ENCODE results near the gene SLC35E4.
"Not testable (repeated sequence)": the region's sequence is repeated elsewhere in the genome, so short reads cannot be mapped to it uniquely, and the experiment has no call there.

The SLC35E4 gene

DNA sequence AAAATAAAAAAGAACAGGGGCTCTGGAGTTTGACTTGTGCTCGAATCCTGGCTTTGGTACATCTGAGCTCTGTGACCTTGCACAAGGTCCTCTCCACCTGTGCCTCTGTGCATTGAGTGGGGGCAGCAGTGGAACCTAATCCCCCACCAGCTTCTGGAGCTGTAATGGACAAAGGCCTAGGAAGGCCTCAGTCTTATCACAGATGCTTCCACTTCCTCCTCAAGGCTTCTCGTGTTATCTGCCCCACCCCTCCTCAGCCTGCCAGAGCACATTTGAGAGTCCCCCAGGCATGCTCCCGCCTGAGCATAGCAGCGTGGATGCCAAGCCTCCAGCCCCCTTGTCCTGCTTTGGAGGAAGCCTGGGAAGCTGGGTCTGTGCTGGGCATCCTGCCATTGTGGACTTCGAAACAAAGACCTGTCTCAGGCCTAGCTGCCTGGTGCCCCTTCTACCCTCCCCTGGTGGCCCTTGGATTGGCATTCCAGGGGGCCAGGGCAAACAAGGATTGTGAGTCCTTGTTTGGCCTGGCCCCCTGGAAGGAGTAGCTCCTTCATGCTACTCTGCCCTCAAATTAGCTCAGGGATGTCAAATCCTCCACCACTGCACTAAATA lies 15.0 kb downstream of the SLC35E4 start:
- peak; percentile 79 for DNase-seq (ENCODE audit: low spot score)

DNA sequence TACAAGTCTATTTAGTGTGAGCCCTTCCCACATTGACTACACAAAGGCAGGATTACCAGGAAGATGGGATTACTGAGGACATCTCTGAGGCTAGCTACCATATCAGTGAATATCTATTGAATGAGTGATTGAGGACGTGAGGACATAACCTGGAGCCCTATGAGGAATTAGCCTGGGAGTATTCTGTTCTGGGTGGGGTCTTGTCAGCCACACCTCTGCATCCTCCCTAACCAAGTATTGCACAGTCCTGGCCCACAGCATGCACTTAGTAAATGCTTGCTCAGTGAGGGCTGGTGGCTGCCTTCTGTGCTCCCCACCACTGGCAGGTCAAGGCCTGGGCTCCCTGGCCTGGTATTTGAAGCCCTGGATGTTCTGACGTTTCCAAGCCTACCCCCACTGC lies 17.3 kb downstream of the SLC35E4 start:
- DNase-seq (ENCODE audit: low spot score) = no peak

DNA sequence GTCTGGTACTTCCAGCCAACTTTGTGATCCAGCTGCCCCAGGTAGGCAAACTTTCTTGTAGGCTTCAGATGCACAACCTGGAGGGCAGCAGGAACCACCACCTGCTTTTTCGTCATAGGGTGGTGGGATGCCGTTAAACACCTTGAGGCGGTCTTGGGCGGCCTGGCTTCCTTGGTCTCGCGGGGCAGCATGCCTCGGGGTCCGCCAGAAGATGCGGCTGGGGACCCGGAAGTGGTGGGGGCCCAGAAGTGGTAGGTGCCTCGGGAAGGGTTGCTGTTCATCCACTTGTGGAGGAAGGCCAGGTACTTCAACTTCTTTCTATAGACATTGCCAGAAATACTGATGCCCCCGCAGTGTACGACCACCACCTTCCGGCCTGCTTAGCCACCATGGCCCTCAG lies 18.8 kb downstream of the SLC35E4 start:
- no peak for DNase-seq (ENCODE audit: low spot score)

DNA sequence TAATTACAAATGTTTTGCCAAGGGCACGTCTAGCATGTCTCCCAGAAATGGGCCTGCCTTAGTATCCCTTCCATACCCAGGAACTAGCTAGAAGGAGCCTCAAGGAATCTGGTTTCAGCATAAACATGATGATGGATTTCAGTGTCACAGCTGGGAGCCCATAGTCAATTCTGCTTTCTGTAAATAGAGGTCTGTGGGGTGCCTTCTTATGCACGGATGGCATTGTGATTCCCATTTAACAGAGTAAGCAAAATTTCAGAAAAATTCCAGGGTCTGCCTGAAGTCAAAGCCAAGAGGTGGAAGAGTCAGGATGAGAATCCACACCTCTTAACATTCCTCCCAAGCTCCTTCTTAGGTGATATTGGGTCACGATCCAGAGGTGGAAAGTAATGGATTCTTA lies 20.0 kb downstream of the SLC35E4 start:
- DNase-seq (ENCODE audit: low spot score) = no peak

DNA sequence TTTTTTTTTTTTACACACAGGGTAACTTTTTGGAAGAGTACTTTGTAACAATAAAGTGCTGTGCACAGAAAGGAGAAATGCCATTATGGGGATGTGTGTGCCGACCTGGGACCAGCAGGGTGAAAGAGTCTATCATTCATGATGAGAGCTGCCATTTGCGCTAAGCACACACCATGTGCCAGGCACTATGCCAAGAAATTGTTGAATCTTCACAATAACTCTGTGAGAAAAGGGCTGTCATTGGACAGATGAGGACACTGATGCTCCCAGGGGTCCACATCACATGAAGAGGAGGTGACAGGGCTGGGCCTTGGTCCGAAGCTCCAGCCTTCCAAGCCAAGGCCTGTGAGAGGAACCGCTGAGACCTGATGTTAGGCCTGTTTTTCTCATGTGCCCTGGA lies 26.5 kb downstream of the SLC35E4 start:
- DNase-seq (ENCODE audit: low spot score) = no peak

DNA sequence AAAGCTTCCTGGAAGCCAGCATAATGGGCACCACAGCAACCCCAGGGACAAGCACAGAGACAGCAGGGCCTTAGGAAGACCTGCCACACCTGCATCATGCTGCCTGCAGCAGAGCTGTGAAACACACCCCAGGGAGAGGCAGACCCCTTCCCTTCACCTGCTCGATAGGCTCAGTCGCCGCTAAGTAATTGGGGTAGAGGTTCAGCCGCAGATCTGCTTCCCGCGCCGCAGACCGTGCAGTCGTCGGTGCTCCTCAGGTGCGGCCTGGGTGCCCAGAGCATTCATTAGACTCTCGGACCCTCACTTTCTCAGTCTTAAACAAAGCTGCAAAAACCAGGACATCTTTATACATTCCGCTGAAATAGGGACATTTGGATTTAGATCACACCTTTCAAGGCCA lies 29.2 kb downstream of the SLC35E4 start:
- no peak for DNase-seq (ENCODE audit: low spot score)

DNA sequence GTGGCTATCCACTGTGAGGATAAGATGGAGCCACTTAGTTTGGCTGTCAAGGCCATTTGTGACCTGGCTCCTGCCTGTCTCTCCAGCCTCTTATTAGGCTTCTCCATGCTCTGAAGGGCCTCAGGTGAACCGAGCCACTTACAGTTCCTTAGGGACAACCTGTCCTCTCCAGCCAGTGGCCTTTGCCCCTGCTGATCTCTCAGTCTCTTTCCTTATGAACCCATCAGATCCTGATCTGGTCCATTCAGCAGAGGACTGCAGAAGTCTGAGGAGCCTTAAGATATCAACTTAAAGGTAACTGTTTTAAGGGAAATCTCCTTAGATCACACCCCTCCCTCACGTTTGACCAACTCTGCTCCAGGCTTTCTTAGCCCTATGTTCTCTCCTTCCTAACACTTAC lies 29.7 kb downstream of the SLC35E4 start:
- DNase-seq (ENCODE audit: low spot score) = no peak

DNA sequence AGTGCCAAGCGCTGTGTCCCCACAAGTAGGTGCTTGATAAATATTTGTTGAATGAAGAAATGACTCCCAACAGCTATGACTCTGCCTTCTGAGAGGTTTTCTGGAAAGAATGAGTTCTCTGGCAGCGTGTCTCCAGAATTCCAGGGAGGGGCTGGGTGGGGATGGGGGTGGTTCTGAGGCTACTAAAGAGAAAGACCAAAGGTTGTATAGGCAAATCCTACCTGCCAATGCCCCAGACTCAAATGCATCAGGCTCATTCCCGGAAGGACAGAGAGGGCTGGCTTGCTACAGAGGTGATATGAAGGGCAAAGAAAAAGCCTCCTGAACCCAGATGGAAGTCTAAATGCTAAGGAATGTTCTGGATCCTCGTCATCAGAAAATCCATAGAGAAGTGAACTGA lies 30.2 kb downstream of the SLC35E4 start:
- no peak for DNase-seq (ENCODE audit: low spot score)

DNA sequence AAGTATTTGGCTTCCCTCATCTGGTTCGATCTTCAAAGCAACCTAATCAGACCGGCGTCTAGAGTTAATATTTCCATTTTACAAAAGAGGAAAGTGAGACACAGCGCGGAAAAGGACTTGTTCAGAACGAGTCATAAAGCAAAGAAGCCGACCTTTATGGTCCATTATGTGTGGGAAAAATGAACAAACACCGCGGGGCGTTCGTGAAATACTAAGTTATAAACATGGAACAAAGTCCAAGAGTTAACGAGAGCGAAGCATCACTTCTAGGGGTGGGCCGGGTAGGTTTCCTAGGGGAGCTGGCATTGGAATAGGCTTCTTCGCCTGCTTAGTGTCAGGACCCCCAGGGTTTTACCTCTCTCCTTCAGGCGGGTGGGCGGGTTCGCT lies 31.5 kb downstream of the SLC35E4 start:
- no peak for DNase-seq (ENCODE audit: low spot score)

DNA sequence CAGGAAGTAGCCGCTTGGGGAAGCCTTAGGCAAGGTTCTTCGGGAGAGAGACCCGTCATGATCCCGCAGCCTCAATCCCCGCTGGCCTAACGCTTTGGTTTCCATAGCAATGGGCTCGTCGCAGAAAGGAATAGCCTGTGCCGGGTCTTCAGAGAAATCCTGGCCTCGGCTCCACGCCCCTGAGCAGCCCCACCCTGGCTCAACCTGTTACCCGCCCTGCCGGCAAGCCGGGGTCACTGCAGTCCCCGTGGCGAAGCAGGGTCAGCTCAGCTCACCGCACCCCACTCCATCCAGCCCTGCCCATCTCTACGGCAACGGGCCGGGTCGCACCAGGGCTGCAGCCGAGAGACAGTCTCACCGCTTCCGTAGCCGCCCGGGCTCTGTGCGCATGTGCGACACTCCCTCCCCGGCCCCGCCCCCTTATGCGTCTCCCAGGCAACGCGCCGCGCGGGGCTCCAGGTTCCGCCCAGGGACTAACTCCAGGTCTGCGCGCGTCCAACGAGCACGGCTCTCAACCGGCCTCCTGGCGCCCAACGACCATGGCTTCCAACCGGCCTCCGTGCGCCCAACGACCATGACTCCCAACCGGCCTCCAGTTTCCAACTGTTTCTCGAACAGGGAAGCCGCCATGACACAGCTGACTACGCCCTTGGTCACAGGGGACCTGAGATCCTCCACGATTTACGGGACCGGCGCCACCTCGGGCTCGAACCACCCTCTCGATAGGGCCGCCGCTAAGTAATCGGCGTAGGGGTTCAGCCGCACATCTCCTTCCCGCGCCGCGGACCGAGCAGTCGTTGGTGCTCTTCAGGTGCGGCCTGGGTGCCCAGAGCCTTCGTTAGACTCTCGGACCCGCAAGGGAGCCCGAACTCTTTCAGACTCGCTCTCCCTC lies 32.2 kb downstream of the SLC35E4 start, which contains the start of gene DUSP18:
TSS of gene DUSP18 (minus strand) at position 382 of the 892 bp plus-strand sequence. CDS start 3,872 bp downstream, outside the sequence.
- DNase-seq (ENCODE audit: low spot score) = peak; percentile 86

DNA sequence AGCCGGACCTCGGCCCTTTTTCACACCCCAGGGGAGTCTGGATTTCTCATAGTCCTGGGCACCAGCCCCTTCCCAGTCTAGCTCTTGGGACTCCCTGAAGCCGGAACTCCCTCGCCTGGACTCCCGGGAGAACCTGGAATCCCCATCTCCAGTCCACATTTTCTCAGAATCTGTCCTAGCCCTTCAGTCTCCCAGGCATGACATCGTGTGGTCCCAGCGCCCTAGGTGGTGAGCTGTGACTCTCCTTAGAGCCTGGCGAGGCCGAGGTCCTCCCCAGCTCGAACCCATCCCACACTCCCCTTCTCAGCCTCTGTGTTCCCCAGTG lies 32.8 kb downstream of the SLC35E4 start:
- DNase-seq (ENCODE audit: low spot score) = no peak

DNA sequence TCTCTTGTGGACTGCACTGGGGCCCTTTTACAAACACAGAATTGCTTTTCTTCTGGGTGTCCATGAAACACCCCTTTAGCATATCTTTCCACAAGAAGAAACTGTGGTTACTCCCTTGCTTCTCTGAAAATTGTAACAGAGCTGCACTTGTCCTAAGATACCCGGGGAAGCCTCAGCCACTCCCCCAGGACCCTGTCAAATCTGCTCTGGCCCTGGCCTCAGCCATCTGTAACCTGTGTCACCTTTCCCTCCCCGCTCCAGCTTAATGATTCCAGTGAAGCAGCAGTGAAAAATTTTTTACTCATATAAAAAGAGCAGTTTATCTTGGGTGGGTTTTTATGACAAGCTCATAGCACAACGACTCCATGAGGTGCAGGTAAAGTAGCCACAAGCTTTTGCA lies 35.5 kb downstream of the SLC35E4 start:
- DNase-seq (ENCODE audit: low spot score) = no peak

DNA sequence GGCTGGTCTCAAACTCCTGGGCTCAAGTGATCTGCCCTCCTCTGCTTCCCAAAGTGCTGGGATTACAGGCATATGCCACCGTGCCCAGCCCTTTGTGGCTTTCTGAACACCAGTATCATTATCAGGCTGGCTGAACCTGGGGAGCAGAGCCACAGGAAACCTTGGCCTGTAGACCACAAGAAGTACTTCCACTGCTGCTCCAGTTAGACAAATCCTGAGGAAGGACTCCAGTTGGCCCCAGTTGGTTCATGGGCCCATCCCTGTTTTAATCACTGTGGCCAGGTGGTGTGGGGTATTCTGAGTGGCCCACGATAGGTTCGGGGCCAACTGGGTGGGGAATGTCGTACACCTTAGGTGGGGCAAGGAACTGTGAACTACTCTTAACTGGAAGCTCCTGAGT lies 37.6 kb downstream of the SLC35E4 start:
- no peak for DNase-seq (ENCODE audit: low spot score)

DNA sequence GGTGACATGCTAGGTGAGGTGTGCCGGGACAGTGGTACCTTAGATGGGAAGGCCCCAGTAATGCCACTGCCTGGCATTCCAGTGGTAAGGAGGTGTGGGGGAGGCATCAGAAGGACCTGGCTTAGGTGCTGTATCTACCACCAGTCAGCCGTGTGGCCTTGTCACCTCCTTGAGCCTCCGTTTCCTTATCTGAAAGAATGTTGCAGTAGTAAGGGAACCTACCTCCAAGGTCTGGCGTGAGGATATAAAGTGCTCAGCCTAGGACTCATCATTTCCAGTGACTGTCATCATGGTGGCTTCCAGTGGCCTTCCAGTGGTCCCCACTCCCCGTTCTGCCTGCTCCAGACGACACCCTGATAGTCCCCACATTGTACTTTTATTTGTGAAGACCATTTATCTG lies 38.9 kb downstream of the SLC35E4 start:
- no peak for DNase-seq (ENCODE audit: low spot score)

DNA sequence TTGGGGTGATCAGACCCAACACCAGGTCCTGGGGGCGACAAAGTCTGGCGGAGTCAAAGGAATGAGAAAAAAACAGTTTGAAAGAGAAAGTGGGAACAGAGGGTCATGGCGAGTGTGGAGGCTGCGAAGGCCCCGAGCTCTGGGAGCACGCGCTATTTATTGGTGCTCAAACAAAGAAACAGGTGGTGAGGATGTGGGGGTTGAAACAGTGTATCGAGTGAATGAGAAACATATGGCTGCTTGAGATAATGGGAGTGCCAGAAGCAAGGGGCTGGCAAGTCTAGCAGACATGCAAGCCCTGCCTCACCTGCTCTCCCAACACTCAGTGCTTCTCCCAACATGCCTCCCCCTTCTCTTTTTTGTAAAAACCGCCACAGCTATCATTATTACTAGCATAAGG lies 39.9 kb downstream of the SLC35E4 start:
- DNase-seq (ENCODE audit: low spot score) = no peak

DNA sequence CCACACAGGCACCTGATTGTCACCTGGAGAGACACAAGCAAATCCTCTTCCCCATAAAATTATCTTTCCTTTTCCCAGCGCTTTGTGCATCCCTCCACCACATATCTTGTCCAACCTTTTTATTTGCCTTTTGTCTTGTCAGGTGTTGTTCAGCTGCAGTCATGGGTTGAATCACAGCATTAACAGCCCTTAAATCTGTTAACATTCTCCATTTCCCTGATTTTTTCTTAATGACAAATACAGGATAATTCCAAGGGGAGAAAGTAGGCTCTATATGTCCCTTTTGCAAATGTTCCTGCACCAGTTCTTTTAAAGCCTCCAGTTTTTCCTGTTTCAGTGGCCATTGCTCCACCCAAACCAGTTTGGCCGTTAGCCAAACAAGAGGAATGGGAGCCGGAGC lies 41.0 kb downstream of the SLC35E4 start:
- not testable (repeated sequence) for DNase-seq (ENCODE audit: low spot score)

DNA sequence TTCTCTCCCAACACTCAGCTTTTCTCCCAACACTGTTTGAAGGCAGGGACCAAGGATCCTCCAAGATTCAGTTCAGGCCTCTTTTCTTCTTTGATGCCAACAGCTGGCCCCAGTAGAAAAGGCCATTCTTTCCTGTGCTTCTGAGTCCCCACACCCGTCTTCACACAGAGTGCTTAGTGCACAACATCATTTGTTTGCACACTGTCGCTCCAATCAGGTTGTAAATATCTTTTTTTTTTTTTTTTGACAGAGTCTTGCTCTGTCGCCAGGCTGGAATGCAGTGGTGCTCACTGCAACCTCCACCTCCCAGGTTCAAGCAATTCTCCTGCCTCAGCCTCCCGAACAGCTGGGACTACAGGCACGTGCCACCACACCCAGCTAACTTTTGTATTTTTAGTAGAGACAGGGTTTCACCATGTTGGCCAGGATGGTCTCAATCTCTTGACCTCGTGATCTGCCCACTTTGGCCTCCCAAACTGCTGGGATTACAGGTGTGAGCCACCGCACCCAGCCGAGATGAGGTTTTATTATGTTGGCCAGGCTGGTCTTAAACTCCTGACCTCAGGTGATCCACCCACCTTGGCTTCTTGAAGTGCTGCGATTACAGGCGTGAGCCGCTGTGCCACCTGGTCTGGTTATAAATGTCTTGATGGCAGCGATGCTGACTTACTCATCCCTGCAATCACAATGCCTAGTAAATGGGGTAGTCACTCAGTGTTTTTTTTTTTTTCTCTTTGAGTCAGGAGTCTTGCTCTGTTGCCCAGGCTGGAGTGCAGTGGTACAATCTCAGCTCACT lies 44.5 kb downstream of the SLC35E4 start:
- DNase-seq (ENCODE audit: low spot score) = not testable (repeated sequence)

DNA sequence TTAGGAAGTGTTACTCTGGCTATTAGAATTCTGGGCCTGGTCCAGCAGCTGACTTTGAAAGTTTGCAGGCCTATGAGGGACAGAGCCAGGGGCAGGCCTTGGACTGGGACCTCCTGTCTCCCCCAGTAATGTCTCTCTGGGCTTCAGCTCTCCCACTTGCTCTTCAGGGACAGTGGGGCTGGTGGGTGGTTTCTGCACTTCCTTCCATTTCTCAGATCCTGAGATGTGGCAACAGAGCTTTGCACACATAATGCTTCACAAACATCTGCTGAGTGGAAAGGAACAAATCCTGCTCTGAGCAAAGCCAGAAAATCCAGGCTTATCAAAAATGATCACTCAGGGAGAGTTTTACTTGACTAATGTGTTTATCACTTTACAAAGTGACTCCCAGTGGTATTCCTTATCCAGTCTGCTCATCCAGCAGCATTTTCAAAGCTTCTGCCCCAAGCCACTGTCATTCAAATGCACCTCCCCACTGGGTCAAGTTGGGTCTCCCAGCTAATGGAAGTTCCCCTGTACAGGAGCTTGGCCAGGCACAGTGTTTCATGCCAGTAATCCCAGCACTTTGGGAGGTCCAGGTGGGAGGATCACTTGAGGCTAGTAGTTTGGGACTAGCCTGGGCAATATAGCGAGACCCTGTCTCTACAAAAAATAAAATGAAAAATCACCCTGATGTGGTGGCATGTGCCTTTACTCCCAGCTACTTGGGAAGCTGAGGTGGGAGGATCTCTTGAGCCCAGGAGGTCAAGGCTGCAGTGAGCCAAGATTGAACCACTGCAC lies 45.6 kb downstream of the SLC35E4 start:
- DNase-seq (ENCODE audit: low spot score) = no peak

DNA sequence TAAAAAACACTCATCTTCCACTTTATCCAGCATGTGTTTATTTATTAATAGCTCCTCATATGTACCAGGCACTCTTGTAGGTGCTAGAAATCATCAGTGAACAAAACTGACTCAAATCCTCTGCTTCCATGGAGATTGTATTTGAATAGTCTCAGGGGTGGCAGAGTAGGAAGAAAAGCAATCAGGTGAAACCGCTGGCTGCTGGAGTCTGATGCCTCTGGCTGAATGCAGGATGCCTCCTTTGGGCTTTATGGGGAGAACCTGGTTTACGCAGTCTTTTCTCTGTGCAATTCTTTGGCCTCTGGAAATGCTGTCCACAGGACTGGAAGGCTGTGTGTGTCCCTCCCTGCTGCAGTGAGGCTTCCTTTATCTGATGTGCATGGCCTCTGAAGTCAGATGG lies 46.2 kb downstream of the SLC35E4 start:
- DNase-seq (ENCODE audit: low spot score) = no peak

DNA sequence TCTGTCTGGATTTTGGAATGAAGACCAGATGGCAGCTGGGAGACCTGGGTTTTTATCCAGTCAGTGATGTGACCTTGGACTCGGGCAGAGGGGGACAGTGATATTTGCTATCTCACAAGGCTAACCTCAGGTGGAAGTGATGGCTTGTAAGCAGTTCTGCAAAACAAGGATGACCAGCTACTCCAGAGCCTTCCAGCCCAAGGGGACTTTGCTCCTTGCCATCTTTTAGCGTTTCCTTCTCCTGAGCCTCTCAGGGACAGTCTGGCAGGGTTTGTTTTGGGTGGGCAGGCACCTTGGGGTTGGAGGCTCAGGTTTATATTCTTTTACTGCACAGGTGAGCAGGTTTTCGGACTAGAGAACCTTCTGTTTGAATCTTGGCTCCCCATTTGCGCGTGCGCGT lies 49.6 kb downstream of the SLC35E4 start:
- no peak for DNase-seq (ENCODE audit: low spot score)

DNA sequence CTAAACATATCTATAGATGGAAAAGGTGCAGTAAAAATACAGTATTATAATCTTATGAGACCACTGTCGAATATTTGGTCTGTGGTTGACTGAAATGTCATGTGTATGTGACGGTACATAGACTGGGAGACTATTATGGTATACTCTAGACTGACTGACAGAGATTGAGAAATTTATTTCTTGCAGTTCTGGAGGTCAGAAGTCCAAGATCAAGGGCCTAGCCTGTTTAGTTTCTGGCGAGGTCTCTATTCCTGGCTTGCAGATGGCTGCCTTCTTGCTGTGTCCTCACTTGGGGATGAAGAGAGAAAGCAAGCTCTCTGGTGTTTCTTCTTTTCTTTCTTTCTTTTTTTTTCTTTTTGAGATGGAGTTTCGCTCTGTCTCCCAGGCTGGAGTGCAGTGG lies 51.8 kb downstream of the SLC35E4 start:
- DNase-seq (ENCODE audit: low spot score) = no peak

DNA sequence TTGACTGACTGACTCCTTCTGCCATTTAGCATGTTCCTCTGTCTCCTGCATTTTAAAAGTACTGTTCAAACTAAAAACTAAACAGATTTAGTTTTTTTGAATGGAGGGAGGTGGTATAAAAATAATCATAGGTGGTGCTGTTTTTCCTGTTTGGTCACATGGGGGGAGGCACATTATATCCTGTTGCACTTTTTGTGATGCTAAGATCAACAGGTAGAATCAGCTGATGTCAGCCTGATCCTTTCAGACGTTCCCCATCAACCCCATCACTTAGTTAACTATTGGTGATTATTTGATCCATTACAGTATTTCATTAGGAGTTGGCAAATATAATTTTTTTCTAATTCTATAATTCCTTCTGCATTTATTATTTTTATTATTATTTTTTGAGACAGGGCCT lies 54.0 kb downstream of the SLC35E4 start:
- DNase-seq (ENCODE audit: low spot score) = no peak
